A673 (cell line): ENCODE results near the gene SNTA1.

Experiments used
- EZH2 ChIP-seq: fragments of 200-600 bp; sonication (generic); IDR thresholded peaks from 2 replicates; pipeline ENCODE4 v1.6.1; 2017; ENCODE audit warnings: borderline replicate concordance, low read depth, mild to moderate bottlenecking, mixed read lengths, antibody characterized with exemption, low read length; ENCODE audit not compliant: poor library complexity, severe bottlenecking
- TF ChIP-seq, protein P1 (sequence below): fragments of 300-800, 200-600 bp; sonication (generic); conservative IDR thresholded peaks from 2 replicates; pipeline ENCODE4 v1.5.1; 2017; ENCODE audit warnings: low read depth, mild to moderate bottlenecking, antibody characterized with exemption, low read length, moderate library complexity, mixed read lengths

DNA sequence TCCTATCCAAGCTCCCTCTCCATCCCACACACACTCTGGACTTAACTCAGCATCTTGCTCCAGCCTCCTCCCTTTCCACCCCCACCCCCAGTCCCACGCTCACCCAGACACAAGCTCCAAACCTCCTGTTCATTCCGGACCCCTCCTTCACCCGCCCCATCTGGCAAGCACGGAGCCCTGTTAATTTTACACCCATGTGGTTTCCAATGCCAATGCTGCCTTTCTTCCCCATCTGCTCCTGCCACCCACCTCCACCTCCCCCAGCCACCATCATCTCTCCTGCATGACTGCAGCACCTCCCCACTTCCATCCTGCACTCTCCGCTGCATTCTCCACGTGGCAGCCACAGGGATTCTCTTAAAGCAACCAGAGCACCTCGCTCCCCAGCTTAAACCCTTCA, 32.3 kb downstream of the SNTA1 start:
- TF ChIP-seq, protein P1, sequence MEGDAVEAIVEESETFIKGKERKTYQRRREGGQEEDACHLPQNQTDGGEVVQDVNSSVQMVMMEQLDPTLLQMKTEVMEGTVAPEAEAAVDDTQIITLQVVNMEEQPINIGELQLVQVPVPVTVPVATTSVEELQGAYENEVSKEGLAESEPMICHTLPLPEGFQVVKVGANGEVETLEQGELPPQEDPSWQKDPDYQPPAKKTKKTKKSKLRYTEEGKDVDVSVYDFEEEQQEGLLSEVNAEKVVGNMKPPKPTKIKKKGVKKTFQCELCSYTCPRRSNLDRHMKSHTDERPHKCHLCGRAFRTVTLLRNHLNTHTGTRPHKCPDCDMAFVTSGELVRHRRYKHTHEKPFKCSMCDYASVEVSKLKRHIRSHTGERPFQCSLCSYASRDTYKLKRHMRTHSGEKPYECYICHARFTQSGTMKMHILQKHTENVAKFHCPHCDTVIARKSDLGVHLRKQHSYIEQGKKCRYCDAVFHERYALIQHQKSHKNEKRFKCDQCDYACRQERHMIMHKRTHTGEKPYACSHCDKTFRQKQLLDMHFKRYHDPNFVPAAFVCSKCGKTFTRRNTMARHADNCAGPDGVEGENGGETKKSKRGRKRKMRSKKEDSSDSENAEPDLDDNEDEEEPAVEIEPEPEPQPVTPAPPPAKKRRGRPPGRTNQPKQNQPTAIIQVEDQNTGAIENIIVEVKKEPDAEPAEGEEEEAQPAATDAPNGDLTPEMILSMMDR, result no peak
- no peak for TF ChIP-seq EZH2
